IMR-90 (cell line): ENCODE results near the gene PTPRG. TPM values are rescaled to one million over a fixed set of nuclear protein-coding genes. Genes with fewer than 3 reads are reported as not detected.

Experiments
- ATAC-seq: fragments of 200-7000 bp; cut with Tn5 transposase; 2 replicates; pipeline ENCODE4 v1.9.1; 2020; ENCODE audit warnings: low read depth, mild to moderate bottlenecking, moderate library complexity
- BruUV-seq: library from RNA; stranded (reverse); fragments of 400-500 nt; replicated peaks from 2 replicates; lab custom pipeline; 2021; lab: Mats Ljungman, UMichigan
- CTCF ChIA-PET: fragments of 300-600 bp; formaldehyde crosslinking; extraction: SDS; loops from one replicate; lab custom pipeline; 2021; ENCODE audit warnings: antibody characterized with exemption; lab: Yijun Ruan, JAX
- POLR2A ChIA-PET: fragments of 300-600 bp; sonication (Branson Sonifier 250); formaldehyde crosslinking; loops from one replicate; lab custom pipeline; 2022; ENCODE audit warnings: antibody characterized with exemption; ENCODE audit not compliant: unreplicated experiment; lab: Charles Lee
- DNase-seq: peaks from one replicate; pipeline ENCODE4 v3.0.0; 2013
- H2AFZ ChIP-seq: replicated peaks from 2 replicates; pipeline ENCODE3; 2013; ENCODE audit warnings: low read length, mild to moderate bottlenecking; ENCODE audit not compliant: poor library complexity
- H2AK5ac ChIP-seq: 2 replicates; pipeline ENCODE4 v1.6.1; 2013; ENCODE audit warnings: low read depth, low read length, inconsistent platforms
- H2AK9ac ChIP-seq: replicated peaks from 2 replicates; pipeline ENCODE3; 2013; ENCODE audit warnings: mild to moderate bottlenecking, low read depth, low read length, moderate library complexity; ENCODE audit not compliant: poor library complexity
- H2BK120ac ChIP-seq: 2 replicates; pipeline ENCODE4 v1.6.1; 2013; ENCODE audit warnings: low read depth, low read length, inconsistent platforms
- H2BK15ac ChIP-seq: 3 replicates; pipeline ENCODE4 v1.6.1; 2013; ENCODE audit warnings: low read depth, low read length, inconsistent platforms
- H2BK20ac ChIP-seq: 2 replicates; pipeline ENCODE4 v1.6.1; 2013; ENCODE audit warnings: low read depth, mild to moderate bottlenecking, inconsistent platforms, low read length, moderate library complexity
- H2BK5ac ChIP-seq: 2 replicates; pipeline ENCODE4 v1.6.1; 2013; ENCODE audit warnings: mild to moderate bottlenecking, low read depth, low read length, inconsistent platforms; ENCODE audit not compliant: poor library complexity, severe bottlenecking
- H3K14ac ChIP-seq: replicated peaks from 2 replicates; pipeline ENCODE4 v1.6.1; 2013; ENCODE audit warnings: low read depth, low read length, inconsistent platforms
- H3K18ac ChIP-seq: 2 replicates; pipeline ENCODE4 v1.6.1; 2013; ENCODE audit warnings: low read depth, low read length, control low read depth
- H3K23ac ChIP-seq: 2 replicates; pipeline ENCODE4 v1.6.1; 2013; ENCODE audit warnings: low read depth, low read length, inconsistent platforms
- H3K27ac ChIP-seq: 2 replicates; pipeline ENCODE4 v1.5.1; 2013; ENCODE audit warnings: mild to moderate bottlenecking, control low read depth, low read length; ENCODE audit not compliant: insufficient read depth
- H3K27me3 ChIP-seq: 2 replicates; pipeline ENCODE4 v1.6.1; 2013; ENCODE audit warnings: low read length; ENCODE audit not compliant: control insufficient read depth, insufficient read depth
- H3K36me3 ChIP-seq: 2 replicates; pipeline ENCODE4 v1.6.1; 2013; ENCODE audit warnings: low read length, mixed read lengths; ENCODE audit not compliant: control insufficient read depth, insufficient read depth
- H3K4ac ChIP-seq: 2 replicates; pipeline ENCODE4 v1.6.1; 2013; ENCODE audit warnings: low read depth, low read length, inconsistent platforms
- H3K4me1 ChIP-seq: 2 replicates; pipeline ENCODE4 v1.6.1; 2013; ENCODE audit warnings: low read length, mixed read lengths; ENCODE audit not compliant: control insufficient read depth, insufficient read depth
- H3K4me2 ChIP-seq: 2 replicates; pipeline ENCODE4 v1.6.1; 2013; ENCODE audit warnings: low read depth, mild to moderate bottlenecking, control low read depth, low read length, moderate library complexity
- H3K4me3 ChIP-seq: 2 replicates; pipeline ENCODE4 v1.5.1; 2013; ENCODE audit warnings: low read depth, mild to moderate bottlenecking, control low read depth, low read length, moderate library complexity; ENCODE audit not compliant: insufficient read depth
- H3K56ac ChIP-seq: 2 replicates; pipeline ENCODE4 v1.6.1; 2013; ENCODE audit warnings: low read length, inconsistent platforms; ENCODE audit not compliant: insufficient read depth; ENCODE audit errors: extremely low read depth
- H3K79me1 ChIP-seq, 2 experiments: 2 replicates each; pipeline ENCODE4 v1.6.1; 2013; ENCODE audit warnings: low read length in 2 of 2, inconsistent platforms in 1 of 2, low read depth in 1 of 2
- H3K9ac ChIP-seq: 2 replicates; pipeline ENCODE4 v1.6.1; 2013; ENCODE audit warnings: low read depth, low read length, control low read depth
- H3K9me1 ChIP-seq: 2 replicates; pipeline ENCODE4 v1.6.1; 2013; ENCODE audit warnings: low read length, inconsistent platforms; ENCODE audit not compliant: insufficient read depth
- H3K9me3 ChIP-seq: 2 replicates; pipeline ENCODE4 v1.6.1; 2013; ENCODE audit warnings: low read length; ENCODE audit not compliant: control insufficient read depth, insufficient read depth
- H4K20me1 ChIP-seq: 2 replicates; pipeline ENCODE4 v1.6.1; 2013; ENCODE audit warnings: low read length, inconsistent platforms; ENCODE audit not compliant: insufficient read depth
- H4K5ac ChIP-seq: 2 replicates; pipeline ENCODE4 v1.6.1; 2013; ENCODE audit warnings: mild to moderate bottlenecking, low read depth, low read length, control low read depth
- H4K8ac ChIP-seq, 2 experiments: 2 replicates each; pipeline ENCODE4 v1.6.1; 2013; ENCODE audit warnings: low read depth in 2 of 2, low read length in 2 of 2, control low read depth in 1 of 2, inconsistent platforms in 1 of 2
- H4K91ac ChIP-seq: 2 replicates; pipeline ENCODE4 v1.6.1; 2013; ENCODE audit warnings: low read depth, low read length, inconsistent platforms; ENCODE audit not compliant: insufficient read depth
- BHLHE40 ChIP-seq: fragments of 150-350 bp; IDR thresholded peaks from 2 replicates; pipeline ENCODE4 v1.6.1; 2016; ENCODE audit warnings: mild to moderate bottlenecking, low read depth, low read length
- CHD1 ChIP-seq: IDR thresholded peaks from 2 replicates; pipeline ENCODE4 v1.6.1; 2012; ENCODE audit warnings: low read depth, low read length, improper control_type of control experiment
- FOS ChIP-seq: fragments of 150-350 bp; IDR thresholded peaks from 2 replicates; pipeline ENCODE4 v1.6.1; 2016; ENCODE audit warnings: low read depth, low read length
- MAFK ChIP-seq: IDR thresholded peaks from 2 replicates; pipeline ENCODE4 v1.6.1; 2012; ENCODE audit warnings: low read depth, low read length, improper control_type of control experiment
- MAZ ChIP-seq: IDR thresholded peaks from 2 replicates; pipeline ENCODE4 v1.6.1; 2012; ENCODE audit warnings: low read depth, mild to moderate bottlenecking, low read length, improper control_type of control experiment, moderate library complexity, borderline replicate concordance
- MXI1 ChIP-seq: IDR thresholded peaks from 2 replicates; pipeline ENCODE4 v1.6.1; 2012; ENCODE audit warnings: low read depth, mild to moderate bottlenecking, low read length, moderate library complexity, borderline replicate concordance
- NFE2L2 ChIP-seq: fragments of 150-350 bp; IDR thresholded peaks from 2 replicates; pipeline ENCODE4 v1.6.1; 2016; ENCODE audit warnings: low read depth, mild to moderate bottlenecking, low read length
- POLR2A ChIP-seq: IDR thresholded peaks from 2 replicates; pipeline ENCODE4 v1.6.1; 2012; ENCODE audit warnings: mild to moderate bottlenecking, low read depth, low read length
- RFX5 ChIP-seq: IDR thresholded peaks from 2 replicates; pipeline ENCODE4 v1.8.0; 2012; ENCODE audit warnings: low read depth, mild to moderate bottlenecking, low read length, moderate library complexity
- SMC3 ChIP-seq: fragments of 150-350 bp; IDR thresholded peaks from 2 replicates; pipeline ENCODE4 v1.6.1; 2016; ENCODE audit warnings: low read depth, mild to moderate bottlenecking, antibody characterized with exemption, low read length, moderate library complexity
- WGBS, 2 experiments: methylation state at CpG; one replicate each; pipeline versions ENCODE4 v1.1.5 to v1.1.7; 2013; ENCODE audit warnings: missing lambda C conversion rate in 2 of 2; ENCODE audit not compliant: insufficient read length in 1 of 2; ENCODE audit errors: extremely low coverage in 2 of 2; 5-methylcytosine and 5-hydroxymethylcytosine counted together
- dilution Hi-C: fragments of 300-500 bp; cut with HindIII; formaldehyde crosslinking; loops from one replicate; pipeline ENCODE4 v1.14.3; 2018; ENCODE audit warnings: low sequenced_read_pairs; ENCODE audit not compliant: unreplicated experiment
- in situ Hi-C: fragments of 300-500 bp; cut with MboI; formaldehyde crosslinking; loops from 3 replicates; pipeline ENCODE4 v1.14.3; 2019; ENCODE audit warnings: low sequenced_read_pairs, inconsistent platforms, mixed read lengths
- intact Hi-C: fragments of 100-400 bp; cut with micrococcal nuclease; formaldehyde crosslinking; loops from 2 replicates; pipeline ENCODE4 v1.10.0; 2022
- polyA plus RNA-seq, 3 experiments: library from polyadenylated mRNA; depleted of rRNA; stranded (reverse); fragments of >200 nt; gene quantifications; 2 replicates each; pipeline ENCODE4 v1.2.3, GENCODE V29; 2012; ENCODE audit warnings: low replicate concordance in 1 of 3
- total RNA-seq: library from RNA; depleted of rRNA; stranded (reverse); fragments of >200 nt; gene quantifications from 2 replicates; pipeline ENCODE4 v1.2.3, GENCODE V29; 2012
- TF ChIP-seq, protein P1 (sequence below): fragments of 150-350 bp; IDR thresholded peaks from 2 replicates; pipeline ENCODE4 v1.6.1; 2017; ENCODE audit warnings: mild to moderate bottlenecking, antibody characterized with exemption, low read length, low read depth
- TF ChIP-seq, protein P2 (sequence below): fragments of 150-350 bp; IDR thresholded peaks from 2 replicates; pipeline ENCODE4 v1.6.1; 2016; ENCODE audit warnings: low read depth, mild to moderate bottlenecking, low read length, moderate library complexity, borderline replicate concordance
- TF ChIP-seq, protein P3 (sequence below): conservative IDR thresholded peaks from 2 replicates; pipeline ENCODE4 v1.5.1; 2012; ENCODE audit warnings: mild to moderate bottlenecking, low read depth, low read length, improper control_type of control experiment

PTPRG gene
- total and polyA plus RNA-seq, 2 of the 4 experiments (the other 2 are of a cell fraction) = 7.7 to 31.0 TPM

DNA sequence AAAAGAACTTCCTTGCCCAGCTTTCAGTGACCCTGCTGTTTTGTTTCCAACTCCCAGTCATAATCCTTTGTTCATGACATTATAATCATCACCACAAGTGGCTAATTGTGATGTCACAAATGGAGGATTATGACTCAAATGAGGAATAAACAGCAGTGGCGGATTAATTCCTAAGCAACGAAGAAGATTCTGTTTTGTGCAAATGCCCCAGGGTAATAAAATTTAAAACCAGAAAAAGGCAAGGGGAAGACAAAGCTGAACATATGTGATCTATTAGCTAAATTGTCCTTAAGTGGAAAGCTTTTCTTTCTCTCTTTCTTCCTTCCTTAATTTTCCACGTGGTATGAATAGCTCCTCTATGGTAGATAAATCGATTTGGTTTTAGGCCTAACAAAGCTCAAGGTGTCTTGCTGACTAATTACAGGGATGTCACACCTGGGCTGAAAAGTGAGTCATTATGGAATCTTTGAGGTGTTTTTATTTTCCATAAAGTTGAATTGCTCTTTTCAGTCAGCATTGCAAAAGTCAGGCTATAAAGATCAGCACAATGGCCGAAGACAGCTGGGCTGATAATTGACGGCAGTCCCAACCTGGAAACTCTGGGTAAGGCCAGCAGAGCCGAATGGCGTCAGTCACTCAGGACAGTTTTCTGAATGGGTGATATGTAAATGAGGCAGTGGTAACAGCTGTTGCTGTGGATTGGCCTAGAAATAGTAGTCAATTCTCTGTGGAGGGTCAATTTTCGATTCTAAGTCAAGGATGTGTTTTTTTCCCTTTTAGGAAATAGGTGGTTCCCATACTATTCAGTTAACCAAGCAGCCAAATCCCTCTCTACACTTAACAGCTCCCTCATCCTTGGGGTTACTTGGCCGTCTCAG lies 121.5 kb downstream of the PTPRG start:
- BruUV-seq = no TSS peak
- Histone ChIP-seq H3K4me2 (no peak overlapping the region), H3K9me3 (no peaks in the 10 kb centered on the region), H3K4me3 (no peak overlapping the region), H3K27ac (no peak overlapping the region), H2BK120ac (no peak overlapping the region), H3K18ac (no peak overlapping the region), H4K91ac (no peak overlapping the region), H3K9me1 (peaks cover 13% of the 10 kb centered on the region), H2AFZ (no peak overlapping the region), H3K79me1 (peaks cover 31 to 74% of the 10 kb centered on the region in 2 experiments), H4K20me1 (peaks cover 25% of the 10 kb centered on the region; the same call in 1 of the 2 replicates), H3K23ac (no peak overlapping the region), H3K36me3 (no peaks in the 10 kb centered on the region), H3K4me1 (peaks cover 4% of the 10 kb centered on the region; the same call in 1 of the 2 replicates), H2BK5ac (no peak overlapping the region), H3K27me3 (no peaks in the 10 kb centered on the region), H4K5ac (no peak overlapping the region), H2BK20ac (no peak overlapping the region), H3K9ac (no peak overlapping the region), H4K8ac (no peak overlapping the region), H2BK15ac (no peak overlapping the region), H3K14ac (no peak overlapping the region), H3K4ac (no peak overlapping the region), H2AK5ac (no peak overlapping the region), H3K56ac (no peak overlapping the region), H2AK9ac (no peak overlapping the region)
- intact Hi-C loops = no loop called here
- CTCF ChIA-PET = no interaction called here
- no peak for TF ChIP-seq BHLHE40
- TF ChIP-seq SMC3 = no peak
- TF ChIP-seq NFE2L2 = no peak
- TF ChIP-seq, protein P1, sequence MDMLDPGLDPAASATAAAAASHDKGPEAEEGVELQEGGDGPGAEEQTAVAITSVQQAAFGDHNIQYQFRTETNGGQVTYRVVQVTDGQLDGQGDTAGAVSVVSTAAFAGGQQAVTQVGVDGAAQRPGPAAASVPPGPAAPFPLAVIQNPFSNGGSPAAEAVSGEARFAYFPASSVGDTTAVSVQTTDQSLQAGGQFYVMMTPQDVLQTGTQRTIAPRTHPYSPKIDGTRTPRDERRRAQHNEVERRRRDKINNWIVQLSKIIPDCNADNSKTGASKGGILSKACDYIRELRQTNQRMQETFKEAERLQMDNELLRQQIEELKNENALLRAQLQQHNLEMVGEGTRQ = no peak
- no peak for TF ChIP-seq CHD1
- TF ChIP-seq, protein P2, sequence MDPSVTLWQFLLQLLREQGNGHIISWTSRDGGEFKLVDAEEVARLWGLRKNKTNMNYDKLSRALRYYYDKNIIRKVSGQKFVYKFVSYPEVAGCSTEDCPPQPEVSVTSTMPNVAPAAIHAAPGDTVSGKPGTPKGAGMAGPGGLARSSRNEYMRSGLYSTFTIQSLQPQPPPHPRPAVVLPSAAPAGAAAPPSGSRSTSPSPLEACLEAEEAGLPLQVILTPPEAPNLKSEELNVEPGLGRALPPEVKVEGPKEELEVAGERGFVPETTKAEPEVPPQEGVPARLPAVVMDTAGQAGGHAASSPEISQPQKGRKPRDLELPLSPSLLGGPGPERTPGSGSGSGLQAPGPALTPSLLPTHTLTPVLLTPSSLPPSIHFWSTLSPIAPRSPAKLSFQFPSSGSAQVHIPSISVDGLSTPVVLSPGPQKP = no peak
- TF ChIP-seq MAFK = no peak
- TF ChIP-seq RFX5 = no peak
- TF ChIP-seq, protein P3, sequence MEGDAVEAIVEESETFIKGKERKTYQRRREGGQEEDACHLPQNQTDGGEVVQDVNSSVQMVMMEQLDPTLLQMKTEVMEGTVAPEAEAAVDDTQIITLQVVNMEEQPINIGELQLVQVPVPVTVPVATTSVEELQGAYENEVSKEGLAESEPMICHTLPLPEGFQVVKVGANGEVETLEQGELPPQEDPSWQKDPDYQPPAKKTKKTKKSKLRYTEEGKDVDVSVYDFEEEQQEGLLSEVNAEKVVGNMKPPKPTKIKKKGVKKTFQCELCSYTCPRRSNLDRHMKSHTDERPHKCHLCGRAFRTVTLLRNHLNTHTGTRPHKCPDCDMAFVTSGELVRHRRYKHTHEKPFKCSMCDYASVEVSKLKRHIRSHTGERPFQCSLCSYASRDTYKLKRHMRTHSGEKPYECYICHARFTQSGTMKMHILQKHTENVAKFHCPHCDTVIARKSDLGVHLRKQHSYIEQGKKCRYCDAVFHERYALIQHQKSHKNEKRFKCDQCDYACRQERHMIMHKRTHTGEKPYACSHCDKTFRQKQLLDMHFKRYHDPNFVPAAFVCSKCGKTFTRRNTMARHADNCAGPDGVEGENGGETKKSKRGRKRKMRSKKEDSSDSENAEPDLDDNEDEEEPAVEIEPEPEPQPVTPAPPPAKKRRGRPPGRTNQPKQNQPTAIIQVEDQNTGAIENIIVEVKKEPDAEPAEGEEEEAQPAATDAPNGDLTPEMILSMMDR = no peak
- no peak for TF ChIP-seq MXI1
- TF ChIP-seq MAZ = no peak
- no peak for TF ChIP-seq FOS
- no peak for TF ChIP-seq POLR2A
- POLR2A ChIA-PET = no interaction called here
- ATAC-seq (no peak), DNase-seq (peak; percentile 55)
- WGBS, 2 experiments = 87% methylated on average over 3 of the region's 10 CpGs; no CpG with 5 or more reads in 1 of the 2 experiments
- dilution Hi-C loops = no loop called here
- in situ Hi-C loops = no loop called here
